AG04450 (cell line): Measurements from ENCODE around the gene CFAP58. TPM values are rescaled to one million over a fixed set of nuclear protein-coding genes. Genes with fewer than 3 reads are reported as not detected.

Source experiments
- CTCF ChIA-PET: fragments of 300-600, 350-600 bp; formaldehyde crosslinking; extraction: SDS; loops from one replicate; lab custom pipeline; 2022; ENCODE audit warnings: antibody characterized with exemption, inconsistent platforms; lab: Charles Lee
- POLR2A ChIA-PET: fragments of 350-600 bp; formaldehyde crosslinking; extraction: SDS; loops from one replicate; lab custom pipeline; 2021; ENCODE audit warnings: antibody characterized with exemption, inconsistent platforms; lab: Yijun Ruan, JAX
- DNase-seq: peaks from one replicate; pipeline ENCODE4 v3.0.0-alpha.2; 2011; ENCODE audit warnings: low read depth, low spot score
- H3K27ac ChIP-seq: one replicate; pipeline ENCODE4 v1.5.1; 2012; ENCODE audit warnings: low read depth, low read length, control low read depth
- H3K27me3 ChIP-seq: one replicate; pipeline ENCODE4 v1.6.0; 2012; ENCODE audit warnings: low read length; ENCODE audit not compliant: control insufficient read depth, insufficient read depth
- H3K4me3 ChIP-seq: 2 replicates; pipeline ENCODE4 v1.5.1; 2011; ENCODE audit warnings: mild to moderate bottlenecking, low read depth, low read length, control low read depth
- H3K9me3 ChIP-seq: 2 replicates; pipeline ENCODE4 v1.5.1; 2012; ENCODE audit warnings: low read length; ENCODE audit not compliant: control insufficient read depth, insufficient read depth
- polyA plus RNA-seq: library from polyadenylated mRNA; depleted of rRNA; stranded (reverse); fragments of >200 nt; gene quantifications from 2 replicates; pipeline ENCODE4 v1.2.3, GENCODE V29; 2011
- TF ChIP-seq, protein P1 (sequence below): IDR thresholded peaks from 2 replicates; pipeline ENCODE4 v1.5.1; 2011; ENCODE audit warnings: low read depth, low read length, control low read depth, inconsistent platforms

The CFAP58 gene
- polyA plus RNA-seq, 1 experiment = 0.51 TPM

DNA sequence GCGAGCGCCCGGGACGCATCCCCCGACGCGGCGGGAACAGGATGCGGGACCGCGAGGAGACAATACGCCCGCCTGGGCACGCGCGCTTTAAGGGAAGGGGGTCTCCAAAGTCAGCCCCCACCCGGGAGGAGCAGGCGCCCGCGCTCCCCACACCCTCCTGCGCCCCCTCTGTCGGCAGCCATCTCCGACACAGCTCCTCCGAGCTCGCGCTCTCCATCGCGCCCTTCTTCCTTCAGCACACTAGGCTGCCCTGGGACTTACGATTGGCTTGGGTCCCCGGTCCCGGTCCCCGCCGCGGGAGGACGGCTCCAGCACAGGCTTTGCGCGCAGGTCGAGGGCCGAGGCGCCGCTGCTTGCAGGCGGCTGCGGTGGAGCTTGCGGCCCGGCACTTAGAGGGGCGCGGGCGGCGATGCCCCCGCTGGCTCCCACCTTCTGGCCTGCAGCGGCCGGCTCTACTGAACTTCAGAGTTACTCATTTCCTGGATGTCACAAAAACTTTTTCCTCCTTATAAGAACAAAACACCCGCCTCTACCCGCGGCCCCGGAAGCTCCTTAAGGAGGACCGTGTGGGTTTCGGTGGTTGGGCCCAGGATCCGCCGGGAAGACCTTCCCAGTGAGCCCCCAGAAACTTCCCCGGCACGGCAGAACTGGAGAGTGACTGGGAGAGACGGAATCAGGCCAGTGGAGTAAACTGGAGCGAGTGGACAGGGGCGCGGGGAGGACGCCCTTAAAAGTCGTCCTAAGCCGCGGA lies 15.5 kb upstream of the CFAP58 start, which contains the start of gene ITPRIP:
ITPRIP (minus strand) TSS at position 481 of the 751 bp plus-strand sequence. CDS start 22,414 bp downstream, outside the sequence.
- no peaks in the 10 kb centered on the region for H3K27me3 ChIP-seq
- no peak for DNase-seq
- TF ChIP-seq, protein P1, sequence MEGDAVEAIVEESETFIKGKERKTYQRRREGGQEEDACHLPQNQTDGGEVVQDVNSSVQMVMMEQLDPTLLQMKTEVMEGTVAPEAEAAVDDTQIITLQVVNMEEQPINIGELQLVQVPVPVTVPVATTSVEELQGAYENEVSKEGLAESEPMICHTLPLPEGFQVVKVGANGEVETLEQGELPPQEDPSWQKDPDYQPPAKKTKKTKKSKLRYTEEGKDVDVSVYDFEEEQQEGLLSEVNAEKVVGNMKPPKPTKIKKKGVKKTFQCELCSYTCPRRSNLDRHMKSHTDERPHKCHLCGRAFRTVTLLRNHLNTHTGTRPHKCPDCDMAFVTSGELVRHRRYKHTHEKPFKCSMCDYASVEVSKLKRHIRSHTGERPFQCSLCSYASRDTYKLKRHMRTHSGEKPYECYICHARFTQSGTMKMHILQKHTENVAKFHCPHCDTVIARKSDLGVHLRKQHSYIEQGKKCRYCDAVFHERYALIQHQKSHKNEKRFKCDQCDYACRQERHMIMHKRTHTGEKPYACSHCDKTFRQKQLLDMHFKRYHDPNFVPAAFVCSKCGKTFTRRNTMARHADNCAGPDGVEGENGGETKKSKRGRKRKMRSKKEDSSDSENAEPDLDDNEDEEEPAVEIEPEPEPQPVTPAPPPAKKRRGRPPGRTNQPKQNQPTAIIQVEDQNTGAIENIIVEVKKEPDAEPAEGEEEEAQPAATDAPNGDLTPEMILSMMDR = peak; percentile 36
- peak within 1 kb of the TSS; percentile 87 for H3K4me3 ChIP-seq
- POLR2A ChIA-PET = interaction anchor here (0.6 to 1.9 kb wide), 13 partner anchors 8 to 109 kb away, joined by 3 to 8 read pairs (median 5); partner anchors contain the start of gene CFAP58
- CTCF ChIA-PET = interaction anchor here (0.7 to 7.3 kb wide), 10 partner anchors 14 to 64 kb away, joined by 3 to 99 read pairs (median 5); no protein-coding TSS in a partner anchor
- H3K27ac ChIP-seq = peak within 1 kb of the TSS; percentile 99
- peaks cover 4% of the 10 kb centered on the region; the same call in 1 of the 2 replicates for H3K9me3 ChIP-seq

- peaks cover 4% of the 10 kb centered on the region; the same call in 1 of the 2 replicates for H3K9me3 ChIP-seq
- TF ChIP-seq, protein P1 = no peak
- H3K4me3 ChIP-seq = peak overlapping the region; percentile 87
- ChIA-PET POLR2A (interaction anchor here (1.3 kb wide), 1 partner anchor 30 kb away, joined by 4 read pairs; no protein-coding TSS in a partner anchor), CTCF (interaction anchor here (1.8 to 7.3 kb wide), 3 partner anchors 39 to 65 kb away, joined by 5 to 99 read pairs (median 37); no protein-coding TSS in a partner anchor)
- no peaks in the 10 kb centered on the region for H3K27me3 ChIP-seq
- DNase-seq = no peak
- H3K27ac ChIP-seq = peak overlapping the region; percentile 99
Measured at GRCh38 chr10:104339469-104340110, 14.0 kb upstream of the CFAP58 start.

- ChIA-PET CTCF (interaction anchor here (4.9 to 7.3 kb wide), 2 partner anchors 48 to 66 kb away, joined by 37 to 99 read pairs; no protein-coding TSS in a partner anchor), POLR2A (no interaction called here)
- Histone ChIP-seq H3K27me3 (no peaks in the 10 kb centered on the region), H3K4me3 (no peak overlapping the region), H3K9me3 (peaks cover 4% of the 10 kb centered on the region; the same call in 1 of the 2 replicates), H3K27ac (peak overlapping the region; percentile 21)
- no peak for DNase-seq
- TF ChIP-seq, protein P1 = no peak
Measured at GRCh38 chr10:104340111-104340526, 13.5 kb upstream of the CFAP58 start.

DNA sequence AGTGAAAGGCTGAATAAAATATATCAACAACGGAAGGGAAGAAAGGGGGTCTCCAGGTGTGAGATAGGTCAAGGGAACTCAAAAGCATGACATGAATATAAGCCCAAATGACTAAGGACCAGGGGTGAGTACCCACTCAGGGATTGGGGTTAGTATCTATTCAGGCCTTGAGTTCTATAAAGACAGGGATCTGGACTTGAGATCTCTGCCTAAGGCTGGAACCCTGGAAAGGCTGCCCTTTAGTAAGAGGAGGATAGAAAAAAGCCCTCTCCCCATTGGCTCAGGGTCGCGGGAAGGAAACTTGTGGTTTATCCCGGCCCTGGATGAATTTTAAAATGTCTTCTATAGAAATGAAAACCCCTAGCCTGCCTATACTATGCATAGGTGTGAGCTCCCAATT lies 13.0 kb upstream of the CFAP58 start:
- Histone ChIP-seq H3K27ac (peak overlapping the region; percentile 21), H3K27me3 (no peaks in the 10 kb centered on the region), H3K4me3 (no peak overlapping the region), H3K9me3 (peaks cover 4% of the 10 kb centered on the region; the same call in 1 of the 2 replicates)
- DNase-seq = no peak
- ChIA-PET CTCF (interaction anchor here (1.0 to 3.8 kb wide), 7 partner anchors 10 to 69 kb away, joined by 4 to 55 read pairs (median 11); partner anchors contain the start of gene CFAP58), POLR2A (no interaction called here)
- TF ChIP-seq, protein P1 = no peak
